Pulmonary artery endothelial cell (primary cell): ENCODE results near the gene GSTT2B. TPM values are rescaled to one million over a fixed set of nuclear protein-coding genes. Genes with fewer than 3 reads are reported as not detected.
"Not testable (repeated sequence)": the region's sequence is repeated elsewhere in the genome, so short reads cannot be mapped to it uniquely, and the experiment has no call there.

Experiments
- DNase-seq: peaks from one replicate; pipeline ENCODE4 v3.0.0-alpha.2; 2011; ENCODE audit warnings: low read depth, low spot score
- total RNA-seq: library from RNA; depleted of rRNA; stranded (reverse); fragments of >200 nt; gene quantifications from 2 replicates; pipeline ENCODE4 v1.2.3, GENCODE V29; 2014

Gene GSTT2B
- total RNA-seq = 4.2 and 4.8 TPM in 2 replicates

DNA sequence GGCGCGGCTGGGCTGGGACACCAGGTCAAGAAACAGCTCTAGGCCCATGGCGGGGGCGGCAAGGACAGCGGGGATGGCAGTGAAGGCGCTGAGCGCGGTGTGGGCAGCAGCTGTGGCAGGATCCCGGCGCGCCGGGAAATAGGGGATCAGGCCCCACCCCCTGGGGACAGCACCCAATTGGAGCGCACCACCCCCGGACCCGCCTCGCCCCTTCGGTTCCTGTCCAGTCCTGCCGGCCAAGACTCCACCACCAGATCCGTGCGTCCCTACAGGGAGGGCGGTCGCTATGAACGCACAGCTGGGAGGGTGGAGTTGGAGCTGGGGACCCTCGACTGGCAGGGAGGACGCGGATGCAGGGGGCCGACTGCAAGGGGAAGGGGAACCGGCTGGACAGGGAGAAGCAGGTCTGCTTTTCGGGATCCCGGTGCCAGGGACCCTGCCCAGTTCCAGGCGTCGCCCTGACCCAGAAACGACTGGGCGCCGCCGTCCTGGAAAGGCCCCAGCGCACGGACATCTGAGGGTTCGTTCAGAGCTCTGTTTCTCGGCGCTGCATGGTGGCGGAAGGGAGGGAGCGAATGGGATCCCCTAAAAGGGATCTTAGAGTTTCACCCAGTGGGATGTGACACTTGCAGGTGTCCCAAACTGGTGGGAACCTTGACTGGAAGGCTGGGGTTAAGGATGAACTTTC, at the start of gene GSTT2B:
Gene GSTT2B (minus strand): TSS at position 112 of the 688 bp plus-strand sequence. CDS start 64 bp downstream, at position 48.
- not testable (repeated sequence) for DNase-seq

GRCh38 chr22:24010018-24010391, 49.0 kb upstream of the GSTT2B start:
- DNase-seq = no peak

- no peak for DNase-seq
Observed at GRCh38 chr22:24009227-24010017, 48.4 kb upstream of the GSTT2B start.

GRCh38 chr22:24008381-24009226, 47.6 kb upstream of the GSTT2B start:
- DNase-seq = no peak

- no peak for DNase-seq
Observed at GRCh38 chr22:24008022-24008283, 47.0 kb upstream of the GSTT2B start.

DNA sequence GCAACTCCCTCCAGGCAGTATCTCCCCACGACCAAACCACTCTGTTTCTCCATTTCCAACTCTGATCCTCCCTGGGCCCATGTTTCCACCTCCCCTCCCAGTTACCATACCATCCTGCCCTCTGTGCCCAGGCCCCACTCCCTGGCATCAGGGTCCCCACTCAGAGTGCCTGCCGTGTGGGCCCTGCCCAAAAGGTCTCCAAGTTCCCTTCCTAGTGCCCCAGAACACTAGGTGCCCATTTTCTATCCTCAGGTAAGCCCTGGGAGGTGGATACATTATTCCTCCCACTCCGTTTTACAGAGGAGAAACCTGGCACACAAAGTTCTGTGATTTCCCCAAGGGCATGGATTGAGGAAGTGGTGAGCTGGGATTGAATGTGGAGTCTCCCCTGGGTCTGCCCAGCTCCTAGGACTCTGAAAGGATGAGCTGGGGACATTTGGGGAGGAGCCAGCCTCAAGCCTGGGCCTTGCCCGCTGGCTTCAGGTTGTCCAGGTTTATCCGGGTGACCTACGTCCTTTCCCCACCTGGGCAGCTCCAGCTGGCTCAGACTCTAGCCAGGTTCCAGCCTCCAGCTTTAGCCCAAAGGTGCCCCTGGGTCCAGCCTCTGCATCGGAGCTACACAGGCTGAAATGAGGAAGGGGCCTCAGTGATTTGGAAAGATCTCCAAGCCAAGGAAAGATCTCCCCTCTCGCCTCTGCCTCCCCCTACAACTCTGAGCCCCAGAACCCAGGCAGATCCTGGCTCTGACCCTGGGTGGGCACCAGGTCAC, 46.4 kb upstream of the GSTT2B start:
- no peak for DNase-seq

GRCh38 chr22:24006914-24007214, 45.9 kb upstream of the GSTT2B start:
- no peak for DNase-seq

GRCh38 chr22:24006207-24006913, 45.4 kb upstream of the GSTT2B start:
- DNase-seq = no peak

DNA sequence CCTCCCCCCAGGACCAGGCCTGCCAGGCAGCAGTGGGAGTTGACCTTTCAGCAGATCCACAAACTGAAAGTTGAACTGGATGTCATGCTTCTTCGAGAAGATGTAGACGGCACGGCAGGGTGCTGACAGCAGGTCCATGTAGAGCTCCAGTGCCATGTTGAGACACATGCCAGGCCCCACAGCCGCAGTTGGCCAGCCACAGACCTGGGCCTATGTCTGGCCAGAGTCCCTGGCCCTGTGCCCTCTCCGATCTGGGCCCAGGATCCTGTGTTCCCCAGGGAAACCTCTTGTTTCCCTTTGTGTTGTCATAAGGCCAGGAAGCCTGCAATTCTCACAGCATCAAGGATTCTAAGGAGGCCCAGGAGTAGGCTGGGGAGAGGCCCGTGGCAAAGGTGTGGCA, 44.2 kb upstream of the GSTT2B start, which contains the start of gene GSTT4:
Gene GSTT4 (minus strand): TSS at position 253 of the 400 bp plus-strand sequence. CDS start 97 bp downstream, at position 156.
- DNase-seq = no peak

DNA sequence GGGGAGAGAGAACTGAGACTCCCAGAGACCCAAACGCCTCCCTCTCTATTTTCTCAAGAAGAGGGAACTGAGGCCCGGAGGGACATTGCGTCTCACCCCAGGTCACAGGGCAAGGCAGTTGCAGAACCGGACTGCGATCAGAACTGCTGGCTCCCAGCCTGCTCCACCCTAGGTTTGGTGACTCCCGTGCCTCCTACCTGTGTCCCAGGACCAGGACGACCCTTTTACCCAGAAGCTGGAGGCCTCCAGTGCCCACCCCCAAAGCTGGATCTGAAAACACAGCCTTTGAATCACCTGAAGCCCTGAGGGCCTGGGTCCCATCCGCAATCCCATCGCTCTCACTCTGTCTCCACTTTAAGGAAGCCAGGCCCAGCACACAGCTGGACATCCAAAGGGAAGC, 42.9 kb upstream of the GSTT2B start:
- no peak for DNase-seq

GRCh38 chr22:24002851-24003250, 41.9 kb upstream of the GSTT2B start:
- DNase-seq = no peak

DNA sequence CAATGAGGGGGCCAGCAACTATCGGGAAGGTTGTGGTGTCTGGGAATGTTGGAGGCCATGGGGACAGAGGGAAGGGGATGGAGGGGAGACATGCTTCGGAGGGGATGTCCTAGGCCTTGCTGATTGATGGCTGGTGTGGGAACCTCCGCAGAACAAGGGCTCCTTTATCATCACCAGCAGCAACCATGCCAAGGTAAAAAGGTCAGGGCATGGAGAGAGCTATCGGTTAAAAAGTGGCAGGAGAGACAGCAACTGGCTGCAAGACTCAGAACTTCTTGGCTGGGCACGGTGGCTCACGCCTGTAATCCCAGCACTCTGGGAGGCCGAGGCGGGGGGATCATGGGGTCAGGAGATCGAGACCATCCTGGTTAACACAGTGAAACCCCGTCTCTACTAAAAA, 41.3 kb upstream of the GSTT2B start:
- no peak for DNase-seq

DNA sequence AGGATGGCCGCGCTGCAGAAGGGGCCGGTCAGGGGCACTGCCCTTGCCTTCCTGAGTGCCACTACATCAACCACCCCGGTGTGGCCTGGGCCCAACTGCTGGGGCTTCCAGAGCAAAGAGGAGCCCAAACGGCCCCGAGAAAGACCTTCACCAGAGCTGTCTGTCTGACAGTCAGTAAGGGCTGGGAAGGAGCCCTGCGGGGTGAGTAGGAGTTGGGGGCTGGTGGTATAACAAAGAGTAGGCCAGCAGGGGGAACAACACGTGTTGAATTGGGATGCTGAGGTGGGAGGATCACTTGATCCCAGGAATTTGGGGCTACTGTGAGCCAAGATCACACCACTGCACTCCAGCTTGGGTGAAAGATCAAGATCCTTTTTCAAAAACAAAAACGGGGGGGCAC, 40.3 kb upstream of the GSTT2B start:
- DNase-seq = no peak

GRCh38 chr22:23999779-24000178, 38.8 kb upstream of the GSTT2B start:
- DNase-seq = not testable (repeated sequence)

DNA sequence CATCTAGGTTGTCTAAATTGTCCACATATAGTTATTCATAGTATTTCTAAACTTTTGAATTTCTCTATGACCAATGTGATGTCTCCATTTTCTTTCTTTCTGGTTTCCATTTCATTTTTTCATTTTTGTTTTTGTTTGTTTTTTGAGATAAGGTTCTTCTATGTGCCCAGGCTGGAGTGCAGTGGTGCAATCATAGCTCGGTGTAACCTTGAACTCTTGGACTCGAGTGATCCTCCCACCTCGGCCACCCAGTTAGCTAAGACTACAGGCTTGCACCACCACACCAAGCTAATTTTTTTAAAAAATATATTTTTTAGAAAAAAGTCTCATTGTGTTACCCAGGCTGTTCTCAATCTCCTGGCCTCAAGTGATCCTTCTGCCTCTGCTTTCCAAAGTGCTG, 36.1 kb upstream of the GSTT2B start:
- no peak for DNase-seq

DNA sequence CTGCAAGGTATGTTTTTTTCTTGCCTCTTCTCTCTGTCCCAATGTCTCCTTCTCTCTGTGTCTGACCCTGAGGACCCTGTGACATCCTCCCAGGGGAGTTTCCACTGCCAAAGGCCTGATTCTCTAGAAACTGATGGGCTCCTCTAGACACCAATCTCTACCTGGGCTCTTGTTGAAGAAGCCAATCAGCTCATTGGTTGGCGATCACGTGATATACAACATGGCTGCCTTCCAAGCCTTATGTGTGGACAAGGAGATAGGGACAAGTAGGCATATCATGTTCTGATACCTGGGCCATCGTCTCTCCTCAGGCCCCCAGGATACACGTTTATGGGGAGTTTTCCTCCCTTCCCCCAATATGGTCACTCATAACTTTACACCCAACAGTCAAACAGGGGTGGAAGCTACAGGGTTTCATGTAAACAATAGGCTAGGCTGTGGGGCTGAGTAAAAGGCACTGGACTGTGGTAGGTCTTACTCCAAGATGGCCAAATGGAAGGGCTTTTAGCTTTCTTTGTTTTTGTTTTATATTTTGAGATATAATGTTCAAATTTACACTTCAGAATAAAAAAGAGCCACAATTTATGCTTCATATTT, 32.7 kb upstream of the GSTT2B start:
- DNase-seq = not testable (repeated sequence)

DNA sequence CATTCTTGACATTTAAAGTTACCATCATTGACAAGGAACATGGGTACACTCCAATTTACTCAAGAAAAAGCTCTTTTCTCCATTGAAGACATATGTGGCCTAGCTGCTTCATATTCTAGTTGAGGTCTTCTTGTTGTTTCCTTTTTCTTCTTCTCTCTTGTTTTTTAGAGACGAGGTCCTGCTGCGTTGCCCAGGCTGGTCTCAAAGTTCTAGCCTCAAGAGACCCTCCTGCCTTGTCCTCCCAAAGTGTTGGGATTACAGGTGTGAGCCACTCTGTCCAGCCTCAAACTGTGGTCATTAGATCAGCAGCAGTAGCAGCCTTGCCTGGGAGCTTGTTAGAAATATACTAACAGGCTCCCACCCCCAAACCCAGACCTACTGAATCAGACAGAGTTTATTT, 32.1 kb upstream of the GSTT2B start:
- DNase-seq = not testable (repeated sequence)

DNA sequence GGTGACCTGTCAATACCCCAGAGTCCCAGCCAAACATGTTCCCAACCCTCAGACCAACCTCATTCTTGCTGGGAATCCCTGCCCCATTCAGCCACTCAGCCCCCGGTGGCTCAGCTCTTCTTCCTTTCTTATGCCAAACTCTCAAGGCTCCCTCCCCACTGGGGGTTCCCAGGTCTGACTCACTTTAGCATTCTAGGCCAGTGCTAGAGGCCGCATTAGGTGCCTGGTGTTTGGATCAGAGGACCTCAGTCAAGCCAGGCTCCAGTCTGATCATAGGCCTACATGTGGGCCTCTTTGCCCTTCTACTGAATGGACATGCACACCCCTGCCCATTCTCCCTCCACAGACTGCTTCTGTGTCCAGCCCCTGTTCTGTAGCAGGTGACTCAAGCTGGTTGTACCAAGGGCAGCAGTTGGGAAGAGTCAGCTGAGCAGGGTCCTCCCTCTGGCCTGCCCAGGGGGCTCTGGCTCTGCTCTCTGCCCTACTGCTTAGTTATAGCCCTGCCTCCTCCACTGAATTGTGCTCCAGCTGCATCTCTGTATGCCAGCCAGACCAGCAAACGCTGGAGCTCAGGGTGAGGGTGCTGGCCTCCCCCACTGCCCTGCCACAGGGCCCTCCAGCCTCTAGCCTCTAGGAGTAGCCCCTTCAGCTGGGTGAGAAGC, 28.7 kb upstream of the GSTT2B start:
- not testable (repeated sequence) for DNase-seq

- DNase-seq = not testable (repeated sequence)
Observed at GRCh38 chr22:23986538-23987178, 25.7 kb upstream of the GSTT2B start.
